Mesenchymal stem cell (in vitro differentiated cells and primary cell): ENCODE results near the gene CDK11A.
"Not testable (repeated sequence)": the region's sequence is repeated elsewhere in the genome, so short reads cannot be mapped to it uniquely, and the experiment has no call there.

ENCODE experiments used
- DNase-seq: peaks from one replicate; pipeline ENCODE4 v3.0.0-alpha.2; 2013
- H2AFZ ChIP-seq: one replicate; pipeline ENCODE4 v1.6.1; 2013; ENCODE audit warnings: low read depth, mild to moderate bottlenecking, control low read depth, inconsistent platforms, low read length, moderate library complexity
- H2AK5ac ChIP-seq: 2 replicates; pipeline ENCODE4 v1.6.1; 2013; ENCODE audit warnings: low read length, moderate library complexity, mild to moderate bottlenecking, inconsistent platforms; ENCODE audit not compliant: severe bottlenecking
- H2BK120ac ChIP-seq: one replicate; pipeline ENCODE4 v1.6.1; 2013; ENCODE audit warnings: low read depth, mild to moderate bottlenecking, inconsistent platforms, low read length, moderate library complexity
- H2BK12ac ChIP-seq, 2 experiments: one replicate each; pipeline ENCODE4 v1.6.1; 2013; ENCODE audit warnings: inconsistent platforms in 2 of 2, low read length in 2 of 2, mild to moderate bottlenecking in 2 of 2, moderate library complexity in 2 of 2, control low read depth in 1 of 2
- H2BK15ac ChIP-seq: one replicate; pipeline ENCODE4 v1.6.1; 2013; ENCODE audit warnings: mild to moderate bottlenecking, low read depth, inconsistent platforms; ENCODE audit not compliant: poor library complexity, severe bottlenecking
- H2BK5ac ChIP-seq: 2 replicates; pipeline ENCODE4 v1.6.1; 2013; ENCODE audit warnings: low read depth, mild to moderate bottlenecking, low read length, control low read depth, inconsistent platforms; ENCODE audit not compliant: poor library complexity, severe bottlenecking
- H3K14ac ChIP-seq, 2 experiments: one replicate each; pipeline ENCODE4 v1.6.1; 2013; ENCODE audit warnings: inconsistent platforms in 2 of 2, low read length in 2 of 2, control low read depth in 1 of 2, mild to moderate bottlenecking in 1 of 2, moderate library complexity in 1 of 2
- H3K18ac ChIP-seq, 2 experiments: one replicate each; pipeline ENCODE4 v1.6.1; 2013; ENCODE audit warnings: inconsistent platforms in 2 of 2, low read length in 2 of 2, control low read depth in 1 of 2, low read depth in 1 of 2, mild to moderate bottlenecking in 1 of 2
- H3K23ac ChIP-seq, 2 experiments: one replicate each; pipeline ENCODE4 v1.6.1; 2013; ENCODE audit warnings: inconsistent platforms in 2 of 2, low read length in 2 of 2, mild to moderate bottlenecking in 2 of 2, moderate library complexity in 2 of 2, control low read depth in 1 of 2
- H3K27ac ChIP-seq: 2 replicates; pipeline ENCODE4 v1.5.1; 2013; ENCODE audit warnings: mild to moderate bottlenecking, moderate library complexity, low read length, control low read depth, inconsistent platforms; ENCODE audit not compliant: poor library complexity, severe bottlenecking
- H3K27me3 ChIP-seq, 2 experiments: 2 replicates each; pipeline versions ENCODE4 v1.6.1 to v1.7.0; 2013; ENCODE audit warnings: low read length in 2 of 2, mild to moderate bottlenecking in 2 of 2, moderate library complexity in 2 of 2, control low read depth in 1 of 2, inconsistent platforms in 1 of 2; ENCODE audit not compliant: control insufficient read depth in 1 of 2, insufficient read depth in 1 of 2
- H3K36me3 ChIP-seq, 2 experiments: 2 replicates each; pipeline versions ENCODE4 v1.6.1 to v1.7.0; 2013; ENCODE audit warnings: low read length in 2 of 2, control low read depth in 1 of 2, inconsistent platforms in 1 of 2, low read depth in 1 of 2, mild to moderate bottlenecking in 1 of 2; ENCODE audit not compliant: insufficient read depth in 2 of 2, control insufficient read depth in 1 of 2
- H3K4ac ChIP-seq, 2 experiments: one replicate each; pipeline ENCODE4 v1.6.1; 2013; ENCODE audit warnings: inconsistent platforms in 2 of 2, low read length in 2 of 2, mild to moderate bottlenecking in 2 of 2, moderate library complexity in 2 of 2, control low read depth in 1 of 2, low read depth in 1 of 2
- H3K4me1 ChIP-seq: 2 replicates; pipeline ENCODE4 v1.6.1; 2013; ENCODE audit warnings: low read depth, low read length, control low read depth; ENCODE audit not compliant: control insufficient read depth, insufficient read depth
- H3K4me2 ChIP-seq: 2 replicates; pipeline ENCODE4 v1.6.1; 2013; ENCODE audit warnings: low read length, mild to moderate bottlenecking, inconsistent platforms; ENCODE audit not compliant: poor library complexity, severe bottlenecking
- H3K4me3 ChIP-seq, 2 experiments: 2 replicates each; pipeline versions ENCODE4 v1.5.1 to v1.7.0; 2013; ENCODE audit warnings: low read length in 2 of 2, mild to moderate bottlenecking in 2 of 2, control low read depth in 1 of 2, low read depth in 1 of 2; ENCODE audit not compliant: insufficient read depth in 1 of 2
- H3K79me1 ChIP-seq: replicated peaks from 2 replicates; pipeline ENCODE4 v1.6.1; 2013; ENCODE audit warnings: mild to moderate bottlenecking, control low read depth, low read length, inconsistent platforms; ENCODE audit not compliant: poor library complexity, severe bottlenecking
- H3K9ac ChIP-seq: 2 replicates; pipeline ENCODE4 v1.7.0; 2013; ENCODE audit warnings: mild to moderate bottlenecking, low read length, moderate library complexity
- H3K9me3 ChIP-seq: 2 replicates; pipeline ENCODE4 v1.7.0; 2013; ENCODE audit warnings: mild to moderate bottlenecking, low read length; ENCODE audit not compliant: control insufficient read depth
- H4K8ac ChIP-seq: one replicate; pipeline ENCODE4 v1.6.1; 2013; ENCODE audit warnings: inconsistent platforms, mild to moderate bottlenecking, low read length, moderate library complexity
- H4K91ac ChIP-seq: one replicate; pipeline ENCODE4 v1.6.1; 2013; ENCODE audit warnings: mild to moderate bottlenecking, low read length, inconsistent platforms
- WGBS: methylation state at CpG from one replicate; pipeline ENCODE4 v1.1.7; 2013; ENCODE audit warnings: mixed read lengths; 5-methylcytosine and 5-hydroxymethylcytosine counted together

Gene CDK11A

GRCh38 chr1:1707897-1708296, 16.3 kb downstream of the CDK11A start:
- 94% methylated on average over 4 of the region's 20 CpGs for WGBS
- not testable (repeated sequence) for H2AFZ ChIP-seq, H3K4ac ChIP-seq, H3K4me2 ChIP-seq, H3K9ac ChIP-seq, H3K9me3 ChIP-seq, H3K23ac ChIP-seq, H4K91ac ChIP-seq, H2BK120ac ChIP-seq, H4K8ac ChIP-seq, H3K4me3 ChIP-seq, H2BK15ac ChIP-seq, H2BK12ac ChIP-seq, H3K18ac ChIP-seq, H3K79me1 ChIP-seq, DNase-seq, H3K27me3 ChIP-seq, H3K4me1 ChIP-seq, H2AK5ac ChIP-seq, H2BK5ac ChIP-seq, H3K14ac ChIP-seq, H3K27ac ChIP-seq
- H3K36me3 ChIP-seq = peaks cover 4 to 20% of the 10 kb centered on the region in 2 experiments

- H3K4ac ChIP-seq, H2AFZ ChIP-seq, H2BK15ac ChIP-seq, H3K4me3 ChIP-seq, H3K79me1 ChIP-seq, H3K9ac ChIP-seq, H2AK5ac ChIP-seq, H4K91ac ChIP-seq, H3K9me3 ChIP-seq, H3K27me3 ChIP-seq, DNase-seq, H2BK5ac ChIP-seq, H2BK120ac ChIP-seq, H3K14ac ChIP-seq, H3K23ac ChIP-seq, H2BK12ac ChIP-seq, H3K4me1 ChIP-seq, H3K18ac ChIP-seq, H4K8ac ChIP-seq, H3K4me2 ChIP-seq, H3K27ac ChIP-seq: not testable (repeated sequence)
- H3K36me3 ChIP-seq = peaks cover 4 to 20% of the 10 kb centered on the region in 2 experiments
- no CpG with 5 or more reads among the region's 23 CpGs for WGBS
Observed at GRCh38 chr1:1707241-1707640, 16.9 kb downstream of the CDK11A start.

GRCh38 chr1:1705623-1706022, 18.5 kb downstream of the CDK11A start:
- not testable (repeated sequence) for H3K9ac ChIP-seq, H3K4me3 ChIP-seq, H3K14ac ChIP-seq, H3K27me3 ChIP-seq, H2BK12ac ChIP-seq, DNase-seq, H3K18ac ChIP-seq, H2AFZ ChIP-seq, H3K79me1 ChIP-seq, H2BK5ac ChIP-seq, H3K9me3 ChIP-seq, H3K4me1 ChIP-seq, H2AK5ac ChIP-seq, H4K91ac ChIP-seq, H3K23ac ChIP-seq, H2BK15ac ChIP-seq, H3K4ac ChIP-seq, H2BK120ac ChIP-seq, H3K27ac ChIP-seq, H3K4me2 ChIP-seq, H4K8ac ChIP-seq
- H3K36me3 ChIP-seq = peaks cover 4 to 20% of the 10 kb centered on the region in 2 experiments
- no CpG with 5 or more reads among the region's 10 CpGs for WGBS

GRCh38 chr1:1704284-1704957, 19.7 kb downstream of the CDK11A start:
- not testable (repeated sequence) for DNase-seq

More at GRCh38 chr1:1704284-1704957, 19.7 kb downstream of the CDK11A start:
- not testable (repeated sequence) for H3K9me3 ChIP-seq, H3K4me3 ChIP-seq, H4K8ac ChIP-seq, H2AK5ac ChIP-seq, H3K79me1 ChIP-seq, H3K14ac ChIP-seq, H3K4me1 ChIP-seq, H4K91ac ChIP-seq, H2BK15ac ChIP-seq, H2BK5ac ChIP-seq, H3K23ac ChIP-seq, H3K4ac ChIP-seq, H3K18ac ChIP-seq, H3K27ac ChIP-seq, H3K9ac ChIP-seq, H2BK120ac ChIP-seq, H3K27me3 ChIP-seq, H3K4me2 ChIP-seq, H2AFZ ChIP-seq, H2BK12ac ChIP-seq
- WGBS = 95% methylated on average over 22 of the region's 27 CpGs
- peaks cover 4 to 20% of the 10 kb centered on the region in 2 experiments for H3K36me3 ChIP-seq
